Measurements from ENCODE around the gene DES.

The DES gene

GRCh38 chr2:219418155-219419011 lies at the start of gene DES:
TSS of gene DES (plus strand) at chr2:219418377. CDS start at chr2:219418463, 86 bp downstream.
- DNase-seq (ENCODE audit: low read depth), result no peak

GRCh38 chr2:219368690-219369191 lies 49.4 kb upstream of the DES start:
- H3K4me3 ChIP-seq (ENCODE audit: low read depth, low read length), result no peak overlapping the region
- DNase-seq (ENCODE audit: low read depth), result no peak
- TF ChIP-seq, protein P1, sequence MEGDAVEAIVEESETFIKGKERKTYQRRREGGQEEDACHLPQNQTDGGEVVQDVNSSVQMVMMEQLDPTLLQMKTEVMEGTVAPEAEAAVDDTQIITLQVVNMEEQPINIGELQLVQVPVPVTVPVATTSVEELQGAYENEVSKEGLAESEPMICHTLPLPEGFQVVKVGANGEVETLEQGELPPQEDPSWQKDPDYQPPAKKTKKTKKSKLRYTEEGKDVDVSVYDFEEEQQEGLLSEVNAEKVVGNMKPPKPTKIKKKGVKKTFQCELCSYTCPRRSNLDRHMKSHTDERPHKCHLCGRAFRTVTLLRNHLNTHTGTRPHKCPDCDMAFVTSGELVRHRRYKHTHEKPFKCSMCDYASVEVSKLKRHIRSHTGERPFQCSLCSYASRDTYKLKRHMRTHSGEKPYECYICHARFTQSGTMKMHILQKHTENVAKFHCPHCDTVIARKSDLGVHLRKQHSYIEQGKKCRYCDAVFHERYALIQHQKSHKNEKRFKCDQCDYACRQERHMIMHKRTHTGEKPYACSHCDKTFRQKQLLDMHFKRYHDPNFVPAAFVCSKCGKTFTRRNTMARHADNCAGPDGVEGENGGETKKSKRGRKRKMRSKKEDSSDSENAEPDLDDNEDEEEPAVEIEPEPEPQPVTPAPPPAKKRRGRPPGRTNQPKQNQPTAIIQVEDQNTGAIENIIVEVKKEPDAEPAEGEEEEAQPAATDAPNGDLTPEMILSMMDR (IDR thresholded peaks at IDR 0.05; ENCODE audit: insufficient read depth, low read depth, low read length, missing control alignments), result no peak

More at GRCh38 chr2:219418155-219419011, at the start of gene DES:
- TF ChIP-seq, protein P1 (IDR thresholded peaks at IDR 0.05; ENCODE audit: insufficient read depth, low read depth, low read length, missing control alignments), result no peak
- H3K4me3 ChIP-seq (ENCODE audit: low read depth, low read length), result no peak within 1 kb of the TSS

GRCh38 chr2:219369447-219369861 lies 48.7 kb upstream of the DES start:
- TF ChIP-seq, protein P1 (IDR thresholded peaks at IDR 0.05; ENCODE audit: insufficient read depth, low read depth, low read length, missing control alignments), result no peak
- no peak overlapping the region for H3K4me3 ChIP-seq (ENCODE audit: low read depth, low read length)
- no peak for DNase-seq (ENCODE audit: low read depth)

GRCh38 chr2:219378163-219378851 lies 39.9 kb upstream of the DES start:
- H3K4me3 ChIP-seq (ENCODE audit: low read depth, low read length), result no peak overlapping the region
- no peak for DNase-seq (ENCODE audit: low read depth)
- TF ChIP-seq, protein P1 (IDR thresholded peaks at IDR 0.05; ENCODE audit: insufficient read depth, low read depth, low read length, missing control alignments), result no peak

DNA sequence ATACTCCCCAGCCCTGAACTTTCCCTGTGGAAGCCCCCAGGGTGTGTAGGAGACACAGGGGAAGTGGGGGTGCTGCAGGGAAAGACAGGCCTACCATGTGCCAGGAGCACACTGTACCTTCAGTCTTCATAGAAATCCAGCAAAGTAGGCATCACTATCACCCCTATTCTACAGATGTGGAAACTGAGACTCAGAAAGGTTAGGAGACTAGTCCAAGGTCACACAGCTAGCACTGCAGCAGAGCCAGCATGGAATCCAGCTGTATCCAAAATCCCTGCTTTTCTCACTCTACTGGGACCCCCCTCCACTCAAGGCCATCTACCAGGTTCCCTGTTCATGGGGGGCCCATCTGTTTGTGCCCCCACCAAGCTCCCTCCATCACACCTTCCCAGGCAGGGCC lies 37.3 kb upstream of the DES start:
- TF ChIP-seq, protein P1 (IDR thresholded peaks at IDR 0.05; ENCODE audit: insufficient read depth, low read depth, low read length, missing control alignments), result no peak
- H3K4me3 ChIP-seq (ENCODE audit: low read depth, low read length), result no peak overlapping the region
- DNase-seq (ENCODE audit: low read depth), result no peak

- H3K4me3 ChIP-seq (ENCODE audit: low read depth, low read length), result no peak overlapping the region
- TF ChIP-seq, protein P1 (IDR thresholded peaks at IDR 0.05; ENCODE audit: insufficient read depth, low read depth, low read length, missing control alignments), result no peak
- no peak for DNase-seq (ENCODE audit: low read depth)
Observed at GRCh38 chr2:219381448-219381847, 36.7 kb upstream of the DES start.

All from GM12865 (cell line).